ENCODE results near the gene EFTUD2.

The EFTUD2 gene

DNA sequence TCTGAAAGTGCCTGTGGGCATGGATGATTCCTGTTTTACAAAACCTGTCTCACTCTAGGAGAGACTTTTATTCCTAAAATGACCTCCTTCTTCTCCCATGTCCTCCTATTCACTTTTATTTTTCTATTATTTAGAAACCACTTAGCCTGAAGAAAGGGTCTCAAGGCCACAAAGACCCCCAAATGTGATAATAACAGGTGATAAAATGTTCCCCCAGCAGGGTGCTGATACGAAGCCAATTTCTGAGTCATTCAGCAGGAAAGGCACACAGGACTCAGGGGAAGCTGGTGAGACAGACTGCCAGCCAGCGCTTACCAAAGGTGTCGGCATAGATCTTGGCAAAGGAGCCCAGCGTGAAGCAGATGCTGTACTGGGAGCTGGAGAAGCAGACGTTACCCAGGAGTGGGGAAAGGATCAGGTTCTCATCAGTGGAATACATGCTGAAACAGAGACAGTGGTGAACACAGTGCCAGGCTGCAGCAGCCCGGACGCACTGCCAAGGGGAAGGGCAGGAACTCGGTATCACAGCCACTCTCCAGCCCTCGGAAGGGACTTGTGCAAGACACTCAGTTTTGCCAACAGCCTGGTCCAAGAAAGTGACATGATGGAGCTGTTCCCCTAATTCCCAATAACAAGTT, 27.0 kb downstream of the EFTUD2 start (continued):
- TF ChIP-seq ZNF302 (tag by site-specific recombination; IDR thresholded peaks at IDR 0.05; ENCODE audit: low read depth), result no peak
- TF ChIP-seq GLI2 (tag by site-specific recombination; IDR thresholded peaks at IDR 0.05; ENCODE audit: borderline replicate concordance, low read depth), result no peak
- no peak for TF ChIP-seq YY1 (tag by site-specific recombination; IDR thresholded peaks at IDR 0.05)
- TF ChIP-seq ZNF341 (tag by site-specific recombination; IDR thresholded peaks at IDR 0.05; ENCODE audit: low read depth), result no peak
- no peak for TF ChIP-seq ZNF24 (tag by site-specific recombination; IDR thresholded peaks at IDR 0.05)
- TF ChIP-seq, protein P1, sequence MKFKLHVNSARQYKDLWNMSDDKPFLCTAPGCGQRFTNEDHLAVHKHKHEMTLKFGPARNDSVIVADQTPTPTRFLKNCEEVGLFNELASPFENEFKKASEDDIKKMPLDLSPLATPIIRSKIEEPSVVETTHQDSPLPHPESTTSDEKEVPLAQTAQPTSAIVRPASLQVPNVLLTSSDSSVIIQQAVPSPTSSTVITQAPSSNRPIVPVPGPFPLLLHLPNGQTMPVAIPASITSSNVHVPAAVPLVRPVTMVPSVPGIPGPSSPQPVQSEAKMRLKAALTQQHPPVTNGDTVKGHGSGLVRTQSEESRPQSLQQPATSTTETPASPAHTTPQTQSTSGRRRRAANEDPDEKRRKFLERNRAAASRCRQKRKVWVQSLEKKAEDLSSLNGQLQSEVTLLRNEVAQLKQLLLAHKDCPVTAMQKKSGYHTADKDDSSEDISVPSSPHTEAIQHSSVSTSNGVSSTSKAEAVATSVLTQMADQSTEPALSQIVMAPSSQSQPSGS (tag by site-specific recombination; IDR thresholded peaks at IDR 0.05; ENCODE audit: low read depth), result no peak
- TF ChIP-seq, protein P2, sequence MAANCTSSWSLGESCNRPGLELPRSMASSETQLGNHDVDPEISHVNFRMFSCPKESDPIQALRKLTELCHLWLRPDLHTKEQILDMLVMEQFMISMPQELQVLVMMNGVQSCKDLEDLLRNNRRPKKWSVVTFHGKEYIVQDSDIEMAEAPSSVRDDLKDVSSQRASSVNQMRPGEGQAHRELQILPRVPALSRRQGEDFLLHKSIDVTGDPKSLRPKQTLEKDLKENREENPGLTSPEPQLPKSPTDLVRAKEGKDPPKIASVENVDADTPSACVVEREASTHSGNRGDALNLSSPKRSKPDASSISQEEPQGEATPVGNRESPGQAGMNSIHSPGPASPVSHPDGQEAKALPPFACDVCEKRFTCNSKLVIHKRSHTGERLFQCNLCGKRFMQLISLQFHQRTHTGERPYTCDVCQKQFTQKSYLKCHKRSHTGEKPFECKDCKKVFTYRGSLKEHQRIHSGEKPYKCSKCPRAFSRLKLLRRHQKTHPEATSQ (tag by site-specific recombination; IDR thresholded peaks at IDR 0.05), result no peak
- no peak for TF ChIP-seq ZNF549 (tag by site-specific recombination; IDR thresholded peaks at IDR 0.05)
- TF ChIP-seq ZNF112 (tag by site-specific recombination; IDR thresholded peaks at IDR 0.05), result no peak
- TF ChIP-seq, protein P3, sequence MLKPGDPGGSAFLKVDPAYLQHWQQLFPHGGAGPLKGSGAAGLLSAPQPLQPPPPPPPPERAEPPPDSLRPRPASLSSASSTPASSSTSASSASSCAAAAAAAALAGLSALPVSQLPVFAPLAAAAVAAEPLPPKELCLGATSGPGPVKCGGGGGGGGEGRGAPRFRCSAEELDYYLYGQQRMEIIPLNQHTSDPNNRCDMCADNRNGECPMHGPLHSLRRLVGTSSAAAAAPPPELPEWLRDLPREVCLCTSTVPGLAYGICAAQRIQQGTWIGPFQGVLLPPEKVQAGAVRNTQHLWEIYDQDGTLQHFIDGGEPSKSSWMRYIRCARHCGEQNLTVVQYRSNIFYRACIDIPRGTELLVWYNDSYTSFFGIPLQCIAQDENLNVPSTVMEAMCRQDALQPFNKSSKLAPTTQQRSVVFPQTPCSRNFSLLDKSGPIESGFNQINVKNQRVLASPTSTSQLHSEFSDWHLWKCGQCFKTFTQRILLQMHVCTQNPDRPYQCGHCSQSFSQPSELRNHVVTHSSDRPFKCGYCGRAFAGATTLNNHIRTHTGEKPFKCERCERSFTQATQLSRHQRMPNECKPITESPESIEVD (tag by site-specific recombination; IDR thresholded peaks at IDR 0.05), result no peak
- TF ChIP-seq FEZF1 (tag by site-specific recombination; IDR thresholded peaks at IDR 0.05), result 0 out of 2 replicates have a peak, but pooled peaks have one; percentile 30
- TF ChIP-seq, protein P4, sequence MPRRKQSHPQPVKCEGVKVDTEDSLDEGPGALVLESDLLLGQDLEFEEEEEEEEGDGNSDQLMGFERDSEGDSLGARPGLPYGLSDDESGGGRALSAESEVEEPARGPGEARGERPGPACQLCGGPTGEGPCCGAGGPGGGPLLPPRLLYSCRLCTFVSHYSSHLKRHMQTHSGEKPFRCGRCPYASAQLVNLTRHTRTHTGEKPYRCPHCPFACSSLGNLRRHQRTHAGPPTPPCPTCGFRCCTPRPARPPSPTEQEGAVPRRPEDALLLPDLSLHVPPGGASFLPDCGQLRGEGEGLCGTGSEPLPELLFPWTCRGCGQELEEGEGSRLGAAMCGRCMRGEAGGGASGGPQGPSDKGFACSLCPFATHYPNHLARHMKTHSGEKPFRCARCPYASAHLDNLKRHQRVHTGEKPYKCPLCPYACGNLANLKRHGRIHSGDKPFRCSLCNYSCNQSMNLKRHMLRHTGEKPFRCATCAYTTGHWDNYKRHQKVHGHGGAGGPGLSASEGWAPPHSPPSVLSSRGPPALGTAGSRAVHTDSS (tag by site-specific recombination; IDR thresholded peaks at IDR 0.05), result no peak
- TF ChIP-seq, protein P5, sequence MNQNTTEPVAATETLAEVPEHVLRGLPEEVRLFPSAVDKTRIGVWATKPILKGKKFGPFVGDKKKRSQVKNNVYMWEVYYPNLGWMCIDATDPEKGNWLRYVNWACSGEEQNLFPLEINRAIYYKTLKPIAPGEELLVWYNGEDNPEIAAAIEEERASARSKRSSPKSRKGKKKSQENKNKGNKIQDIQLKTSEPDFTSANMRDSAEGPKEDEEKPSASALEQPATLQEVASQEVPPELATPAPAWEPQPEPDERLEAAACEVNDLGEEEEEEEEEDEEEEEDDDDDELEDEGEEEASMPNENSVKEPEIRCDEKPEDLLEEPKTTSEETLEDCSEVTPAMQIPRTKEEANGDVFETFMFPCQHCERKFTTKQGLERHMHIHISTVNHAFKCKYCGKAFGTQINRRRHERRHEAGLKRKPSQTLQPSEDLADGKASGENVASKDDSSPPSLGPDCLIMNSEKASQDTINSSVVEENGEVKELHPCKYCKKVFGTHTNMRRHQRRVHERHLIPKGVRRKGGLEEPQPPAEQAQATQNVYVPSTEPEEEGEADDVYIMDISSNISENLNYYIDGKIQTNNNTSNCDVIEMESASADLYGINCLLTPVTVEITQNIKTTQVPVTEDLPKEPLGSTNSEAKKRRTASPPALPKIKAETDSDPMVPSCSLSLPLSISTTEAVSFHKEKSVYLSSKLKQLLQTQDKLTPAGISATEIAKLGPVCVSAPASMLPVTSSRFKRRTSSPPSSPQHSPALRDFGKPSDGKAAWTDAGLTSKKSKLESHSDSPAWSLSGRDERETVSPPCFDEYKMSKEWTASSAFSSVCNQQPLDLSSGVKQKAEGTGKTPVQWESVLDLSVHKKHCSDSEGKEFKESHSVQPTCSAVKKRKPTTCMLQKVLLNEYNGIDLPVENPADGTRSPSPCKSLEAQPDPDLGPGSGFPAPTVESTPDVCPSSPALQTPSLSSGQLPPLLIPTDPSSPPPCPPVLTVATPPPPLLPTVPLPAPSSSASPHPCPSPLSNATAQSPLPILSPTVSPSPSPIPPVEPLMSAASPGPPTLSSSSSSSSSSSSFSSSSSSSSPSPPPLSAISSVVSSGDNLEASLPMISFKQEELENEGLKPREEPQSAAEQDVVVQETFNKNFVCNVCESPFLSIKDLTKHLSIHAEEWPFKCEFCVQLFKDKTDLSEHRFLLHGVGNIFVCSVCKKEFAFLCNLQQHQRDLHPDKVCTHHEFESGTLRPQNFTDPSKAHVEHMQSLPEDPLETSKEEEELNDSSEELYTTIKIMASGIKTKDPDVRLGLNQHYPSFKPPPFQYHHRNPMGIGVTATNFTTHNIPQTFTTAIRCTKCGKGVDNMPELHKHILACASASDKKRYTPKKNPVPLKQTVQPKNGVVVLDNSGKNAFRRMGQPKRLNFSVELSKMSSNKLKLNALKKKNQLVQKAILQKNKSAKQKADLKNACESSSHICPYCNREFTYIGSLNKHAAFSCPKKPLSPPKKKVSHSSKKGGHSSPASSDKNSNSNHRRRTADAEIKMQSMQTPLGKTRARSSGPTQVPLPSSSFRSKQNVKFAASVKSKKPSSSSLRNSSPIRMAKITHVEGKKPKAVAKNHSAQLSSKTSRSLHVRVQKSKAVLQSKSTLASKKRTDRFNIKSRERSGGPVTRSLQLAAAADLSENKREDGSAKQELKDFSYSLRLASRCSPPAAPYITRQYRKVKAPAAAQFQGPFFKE (tag by site-specific recombination; IDR thresholded peaks at IDR 0.05; ENCODE audit: borderline replicate concordance), result no peak
- TF ChIP-seq, protein P6, sequence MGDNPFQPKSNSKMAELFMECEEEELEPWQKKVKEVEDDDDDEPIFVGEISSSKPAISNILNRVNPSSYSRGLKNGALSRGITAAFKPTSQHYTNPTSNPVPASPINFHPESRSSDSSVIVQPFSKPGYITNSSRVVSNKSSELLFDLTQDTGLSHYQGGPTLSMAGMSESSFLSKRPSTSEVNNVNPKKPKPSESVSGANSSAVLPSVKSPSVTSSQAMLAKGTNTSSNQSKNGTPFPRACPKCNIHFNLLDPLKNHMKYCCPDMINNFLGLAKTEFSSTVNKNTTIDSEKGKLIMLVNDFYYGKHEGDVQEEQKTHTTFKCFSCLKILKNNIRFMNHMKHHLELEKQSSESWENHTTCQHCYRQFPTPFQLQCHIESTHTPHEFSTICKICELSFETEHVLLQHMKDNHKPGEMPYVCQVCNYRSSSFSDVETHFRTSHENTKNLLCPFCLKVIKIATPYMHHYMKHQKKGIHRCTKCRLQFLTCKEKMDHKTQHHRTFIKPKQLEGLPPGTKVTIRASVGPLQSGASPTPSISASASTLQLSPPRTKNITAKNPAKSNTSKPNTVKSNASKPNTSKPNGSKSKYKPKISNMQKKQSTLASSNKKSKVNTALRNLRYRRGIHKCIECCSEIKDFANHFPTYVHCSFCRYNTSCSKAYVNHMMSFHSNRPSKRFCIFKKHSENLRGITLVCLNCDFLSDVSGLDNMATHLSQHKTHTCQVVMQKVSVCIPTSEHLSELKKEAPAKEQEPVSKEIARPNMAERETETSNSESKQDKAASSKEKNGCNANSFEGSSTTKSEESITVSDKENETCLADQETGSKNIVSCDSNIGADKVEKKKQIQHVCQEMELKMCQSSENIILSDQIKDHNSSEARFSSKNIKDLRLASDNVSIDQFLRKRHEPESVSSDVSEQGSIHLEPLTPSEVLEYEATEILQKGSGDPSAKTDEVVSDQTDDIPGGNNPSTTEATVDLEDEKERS (tag by site-specific recombination; IDR thresholded peaks at IDR 0.05), result no peak
- TF ChIP-seq, protein P7, sequence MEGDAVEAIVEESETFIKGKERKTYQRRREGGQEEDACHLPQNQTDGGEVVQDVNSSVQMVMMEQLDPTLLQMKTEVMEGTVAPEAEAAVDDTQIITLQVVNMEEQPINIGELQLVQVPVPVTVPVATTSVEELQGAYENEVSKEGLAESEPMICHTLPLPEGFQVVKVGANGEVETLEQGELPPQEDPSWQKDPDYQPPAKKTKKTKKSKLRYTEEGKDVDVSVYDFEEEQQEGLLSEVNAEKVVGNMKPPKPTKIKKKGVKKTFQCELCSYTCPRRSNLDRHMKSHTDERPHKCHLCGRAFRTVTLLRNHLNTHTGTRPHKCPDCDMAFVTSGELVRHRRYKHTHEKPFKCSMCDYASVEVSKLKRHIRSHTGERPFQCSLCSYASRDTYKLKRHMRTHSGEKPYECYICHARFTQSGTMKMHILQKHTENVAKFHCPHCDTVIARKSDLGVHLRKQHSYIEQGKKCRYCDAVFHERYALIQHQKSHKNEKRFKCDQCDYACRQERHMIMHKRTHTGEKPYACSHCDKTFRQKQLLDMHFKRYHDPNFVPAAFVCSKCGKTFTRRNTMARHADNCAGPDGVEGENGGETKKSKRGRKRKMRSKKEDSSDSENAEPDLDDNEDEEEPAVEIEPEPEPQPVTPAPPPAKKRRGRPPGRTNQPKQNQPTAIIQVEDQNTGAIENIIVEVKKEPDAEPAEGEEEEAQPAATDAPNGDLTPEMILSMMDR (tag by site-specific recombination; IDR thresholded peaks at IDR 0.05), result no peak
- TF ChIP-seq, protein P8, sequence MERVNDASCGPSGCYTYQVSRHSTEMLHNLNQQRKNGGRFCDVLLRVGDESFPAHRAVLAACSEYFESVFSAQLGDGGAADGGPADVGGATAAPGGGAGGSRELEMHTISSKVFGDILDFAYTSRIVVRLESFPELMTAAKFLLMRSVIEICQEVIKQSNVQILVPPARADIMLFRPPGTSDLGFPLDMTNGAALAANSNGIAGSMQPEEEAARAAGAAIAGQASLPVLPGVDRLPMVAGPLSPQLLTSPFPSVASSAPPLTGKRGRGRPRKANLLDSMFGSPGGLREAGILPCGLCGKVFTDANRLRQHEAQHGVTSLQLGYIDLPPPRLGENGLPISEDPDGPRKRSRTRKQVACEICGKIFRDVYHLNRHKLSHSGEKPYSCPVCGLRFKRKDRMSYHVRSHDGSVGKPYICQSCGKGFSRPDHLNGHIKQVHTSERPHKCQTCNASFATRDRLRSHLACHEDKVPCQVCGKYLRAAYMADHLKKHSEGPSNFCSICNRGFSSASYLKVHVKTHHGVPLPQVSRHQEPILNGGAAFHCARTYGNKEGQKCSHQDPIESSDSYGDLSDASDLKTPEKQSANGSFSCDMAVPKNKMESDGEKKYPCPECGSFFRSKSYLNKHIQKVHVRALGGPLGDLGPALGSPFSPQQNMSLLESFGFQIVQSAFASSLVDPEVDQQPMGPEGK (tag by site-specific recombination; IDR thresholded peaks at IDR 0.05), result no peak
- no peak for TF ChIP-seq KLF1 (tag by site-specific recombination; IDR thresholded peaks at IDR 0.05)
- TF ChIP-seq ZFP37 (tag by site-specific recombination; IDR thresholded peaks at IDR 0.05), result no peak

All from HEK293 (cell line).